OCI-LY1 (cell line): Measurements from ENCODE around the gene TNPO3.

ENCODE experiments used
- H2AFZ ChIP-seq: fragments of 200-600 bp; sonication (generic), shearing (Covaris generic); 2 replicates; pipeline ENCODE4 v1.6.0; 2014; ENCODE audit warnings: antibody characterized with exemption, mild to moderate bottlenecking, low read length
- H3F3A ChIP-seq: fragments of 200-600 bp; sonication (generic), shearing (Covaris generic); 2 replicates; pipeline ENCODE4 v1.6.0; 2014; ENCODE audit warnings: mild to moderate bottlenecking, antibody characterized with exemption, low read length, moderate library complexity; ENCODE audit not compliant: insufficient read depth
- H3K27ac ChIP-seq: fragments of 200-600 bp; sonication (generic); 2 replicates; pipeline ENCODE4 v1.5.1; 2014; ENCODE audit warnings: low read length, mixed run types, mild to moderate bottlenecking, low read depth; ENCODE audit not compliant: poor library complexity, severe bottlenecking
- H3K27me3 ChIP-seq: fragments of 200-600 bp; sonication (generic); 2 replicates; pipeline ENCODE4 v1.6.0; 2014; ENCODE audit warnings: antibody characterized with exemption, mild to moderate bottlenecking, low read length, moderate library complexity; ENCODE audit not compliant: insufficient read depth
- H3K36me3 ChIP-seq: fragments of 200-600 bp; sonication (generic); 2 replicates; pipeline ENCODE4 v1.6.1; 2014; ENCODE audit warnings: mild to moderate bottlenecking, antibody characterized with exemption, low read length, moderate library complexity, mixed read lengths; ENCODE audit not compliant: insufficient read depth
- H3K4me1 ChIP-seq: fragments of 200-600 bp; sonication (generic); 2 replicates; pipeline ENCODE4 v1.5.1; 2014; ENCODE audit warnings: mild to moderate bottlenecking, low read length, moderate library complexity; ENCODE audit not compliant: insufficient read depth, severe bottlenecking
- H3K4me2 ChIP-seq: fragments of 200-600 bp; sonication (generic), shearing (Covaris generic); 2 replicates; pipeline ENCODE4 v1.6.1; 2014; ENCODE audit warnings: low read length
- H3K4me3 ChIP-seq: fragments of 200-600 bp; sonication (generic); 2 replicates; pipeline ENCODE4 v1.5.1; 2014; ENCODE audit warnings: low read length, low read depth, mild to moderate bottlenecking, mixed read lengths; ENCODE audit not compliant: poor library complexity, severe bottlenecking
- H3K79me2 ChIP-seq: fragments of 200-600 bp; shearing (Covaris generic); 2 replicates; pipeline ENCODE4 v1.6.1; 2016; ENCODE audit warnings: mixed run types, low read length, mixed read lengths; ENCODE audit not compliant: insufficient read depth
- H3K9ac ChIP-seq: fragments of 200-600 bp; sonication (generic), shearing (Covaris generic); 2 replicates; pipeline ENCODE4 v1.6.1; 2014; ENCODE audit warnings: mild to moderate bottlenecking, low read length, mixed read lengths
- H3K9me2 ChIP-seq: fragments of 200-600 bp; sonication (generic), shearing (Covaris generic); 2 replicates; pipeline ENCODE4 v1.6.1; 2014; ENCODE audit warnings: low read depth, mild to moderate bottlenecking, low read length, mixed read lengths
- H3K9me3 ChIP-seq: fragments of 200-600 bp; shearing (Covaris generic); 2 replicates; pipeline ENCODE4 v1.6.1; 2014; ENCODE audit warnings: low read length, mixed read lengths
- H4K20me1 ChIP-seq: fragments of 200-600 bp; sonication (generic), shearing (Covaris generic); 2 replicates; pipeline ENCODE4 v1.6.0; 2016; ENCODE audit warnings: mild to moderate bottlenecking, low read length; ENCODE audit not compliant: insufficient read depth
- CTCF ChIP-seq: fragments of 200-600 bp; sonication (generic), shearing (Covaris generic); IDR thresholded peaks from 2 replicates; pipeline ENCODE4 v1.5.1; 2017; ENCODE audit warnings: mild to moderate bottlenecking, antibody characterized with exemption, low read length, moderate library complexity, mixed read lengths
- EZH2 ChIP-seq: fragments of 200-600 bp; sonication (generic), shearing (Covaris generic); IDR thresholded peaks from 2 replicates; pipeline ENCODE4 v1.8.0; 2017; ENCODE audit warnings: borderline replicate concordance, mixed run types, mild to moderate bottlenecking, antibody characterized with exemption, low read length, moderate library complexity, mixed read lengths

TNPO3 gene

GRCh38 chr7:128920913-128921582 lies 133.9 kb downstream of the TNPO3 start:
- TF ChIP-seq EZH2 (no peak), CTCF (no peak)
- Histone ChIP-seq H3K79me2 (no peaks in the 10 kb centered on the region), H3K27ac (no peak overlapping the region), H3K4me2 (no peak overlapping the region), H2AFZ (no peak overlapping the region), H3K4me1 (peaks cover 6% of the 10 kb centered on the region), H3K36me3 (no peaks in the 10 kb centered on the region), H4K20me1 (no peaks in the 10 kb centered on the region), H3F3A (no peaks in the 10 kb centered on the region), H3K27me3 (peaks cover 26% of the 10 kb centered on the region), H3K9me3 (no peaks in the 10 kb centered on the region), H3K9me2 (no peaks in the 10 kb centered on the region), H3K4me3 (no peak overlapping the region), H3K9ac (no peak overlapping the region)

- H3K4me3 ChIP-seq: no peak overlapping the region
- H3K27me3 ChIP-seq: peaks cover 26% of the 10 kb centered on the region
- peaks cover 6% of the 10 kb centered on the region for H3K4me1 ChIP-seq
- H3K79me2 ChIP-seq: no peaks in the 10 kb centered on the region
- H3K9me3 ChIP-seq: no peaks in the 10 kb centered on the region
- H4K20me1 ChIP-seq: no peaks in the 10 kb centered on the region
- no peak overlapping the region for H2AFZ ChIP-seq
- H3K36me3 ChIP-seq: no peaks in the 10 kb centered on the region
- no peak overlapping the region for H3K9ac ChIP-seq
- H3K9me2 ChIP-seq: no peaks in the 10 kb centered on the region
- TF ChIP-seq CTCF: no peak
- no peak for TF ChIP-seq EZH2
- no peaks in the 10 kb centered on the region for H3F3A ChIP-seq
- no peak overlapping the region for H3K4me2 ChIP-seq
- H3K27ac ChIP-seq: no peak overlapping the region
Measured at GRCh38 chr7:128919881-128920799, 134.8 kb downstream of the TNPO3 start.

GRCh38 chr7:128919241-128919640 lies 135.7 kb downstream of the TNPO3 start:
- no peak overlapping the region for H2AFZ ChIP-seq
- H3K36me3 ChIP-seq: no peaks in the 10 kb centered on the region
- TF ChIP-seq CTCF (no peak), EZH2 (no peak)
- no peaks in the 10 kb centered on the region for H3K9me2 ChIP-seq
- H3K9me3 ChIP-seq: no peaks in the 10 kb centered on the region
- no peak overlapping the region for H3K9ac ChIP-seq
- H3K4me2 ChIP-seq: no peak overlapping the region
- peaks cover 6% of the 10 kb centered on the region for H3K4me1 ChIP-seq
- H3F3A ChIP-seq: no peaks in the 10 kb centered on the region
- H3K27ac ChIP-seq: no peak overlapping the region
- peaks cover 30% of the 10 kb centered on the region for H3K27me3 ChIP-seq
- H3K79me2 ChIP-seq: no peaks in the 10 kb centered on the region
- no peaks in the 10 kb centered on the region for H4K20me1 ChIP-seq
- no peak overlapping the region for H3K4me3 ChIP-seq
